ENCODE results near the gene TPP2.

- TF ChIP-seq POLR2A (IDR thresholded peaks at IDR 0.05; ENCODE audit: low read length): no peak
- no peak for TF ChIP-seq GATA1 (IDR thresholded peaks at IDR 0.05; ENCODE audit: low read depth, low read length)
These were observed 103.6 kb downstream of the TPP2 start for GRCh38 chr13:102700088-102701031.

Data from erythroblast (primary cell).